ENCODE results near the gene ARHGEF10L.
A peak's percentile ranks its signal among the peaks of the same experiment; 100 is the strongest.

ARHGEF10L gene

DNA sequence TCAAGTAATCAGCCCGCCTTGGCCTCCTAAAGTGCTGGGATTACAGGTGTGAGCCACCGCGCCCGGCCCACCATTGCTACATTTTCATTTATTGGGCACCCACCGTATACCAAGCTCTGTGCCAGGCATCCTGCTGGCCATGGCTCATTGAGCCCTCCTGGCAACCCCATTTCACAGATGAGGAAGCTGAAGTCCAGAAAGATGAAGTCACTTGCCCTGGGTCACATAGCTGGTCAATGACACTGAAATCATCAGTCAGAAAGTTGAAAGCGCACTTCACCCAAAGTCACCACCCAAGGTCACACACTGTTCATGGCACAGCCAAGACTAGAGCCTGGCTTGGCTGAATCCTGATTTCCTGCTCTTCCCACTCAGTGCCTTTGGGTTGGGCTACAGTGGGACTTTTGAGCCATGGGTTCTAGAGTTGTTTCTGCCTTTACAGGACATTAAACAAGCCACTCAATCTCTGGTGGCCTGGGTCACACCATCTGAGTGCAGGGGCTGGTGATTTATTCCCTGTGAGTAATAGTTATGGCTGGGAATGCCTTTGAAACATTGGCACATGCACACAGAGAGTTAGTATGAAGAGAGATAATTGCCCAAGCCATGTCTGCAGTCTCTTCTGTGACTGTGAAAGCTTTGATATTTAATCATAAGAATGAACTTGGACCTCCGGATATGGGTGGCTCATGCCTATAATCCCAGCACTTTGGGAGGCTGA, 16.0 kb upstream of the ARHGEF10L start:
- no peak for DNase-seq

DNA sequence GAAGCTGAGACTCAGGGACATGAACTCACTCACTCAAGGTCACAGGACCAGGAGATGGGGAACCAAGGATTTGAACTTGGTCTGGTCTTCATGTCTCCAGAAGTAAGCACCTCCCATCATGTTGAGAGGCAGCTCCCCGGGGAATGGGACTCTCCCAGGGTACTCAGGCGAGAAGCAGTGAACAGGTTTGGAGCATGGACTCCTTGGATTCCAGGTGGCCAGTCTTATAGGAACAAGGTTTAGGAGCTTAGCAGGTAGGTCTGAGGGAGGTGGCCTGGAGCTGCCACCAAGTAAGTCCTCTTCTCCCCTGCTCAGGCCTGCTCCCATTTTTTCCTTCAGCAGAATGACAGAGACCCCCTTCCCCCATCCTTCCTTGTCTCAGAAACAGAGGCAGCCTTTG, 14.9 kb upstream of the ARHGEF10L start:
- DNase-seq = no peak

DNA sequence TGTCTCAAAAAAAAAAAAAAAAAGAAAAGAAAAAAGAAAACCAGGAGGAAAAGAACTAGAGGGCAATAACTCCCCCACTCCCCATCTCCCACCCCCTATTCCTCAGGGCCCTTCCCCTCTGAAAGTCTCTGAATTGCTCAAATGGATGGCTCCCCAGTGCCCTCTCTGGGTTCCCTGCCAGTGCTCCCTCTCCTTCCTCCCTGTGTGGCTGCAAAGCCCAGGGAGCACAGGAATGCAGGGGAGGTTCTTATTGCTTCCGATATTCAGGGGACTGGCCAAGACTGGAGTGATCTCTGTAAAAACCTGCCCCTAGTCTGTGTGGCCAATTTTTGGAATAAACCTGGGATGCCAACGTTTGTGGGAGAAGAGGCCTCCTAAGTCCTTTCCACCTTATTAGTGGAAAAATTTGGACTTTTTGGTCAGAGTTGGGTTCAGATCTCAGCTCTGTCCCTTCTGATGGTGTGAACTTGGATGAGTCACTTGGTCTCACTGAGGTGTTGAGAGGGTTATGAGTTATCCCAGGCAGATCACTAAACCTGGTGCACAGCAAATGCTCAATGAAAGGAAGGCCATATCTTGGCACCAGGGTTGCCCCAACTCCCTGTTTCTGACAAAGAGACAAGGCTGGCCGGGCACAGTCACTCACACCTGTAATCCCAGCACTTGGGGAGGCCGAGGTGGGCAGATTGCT, 13.4 kb upstream of the ARHGEF10L start:
- DNase-seq = no peak

DNA sequence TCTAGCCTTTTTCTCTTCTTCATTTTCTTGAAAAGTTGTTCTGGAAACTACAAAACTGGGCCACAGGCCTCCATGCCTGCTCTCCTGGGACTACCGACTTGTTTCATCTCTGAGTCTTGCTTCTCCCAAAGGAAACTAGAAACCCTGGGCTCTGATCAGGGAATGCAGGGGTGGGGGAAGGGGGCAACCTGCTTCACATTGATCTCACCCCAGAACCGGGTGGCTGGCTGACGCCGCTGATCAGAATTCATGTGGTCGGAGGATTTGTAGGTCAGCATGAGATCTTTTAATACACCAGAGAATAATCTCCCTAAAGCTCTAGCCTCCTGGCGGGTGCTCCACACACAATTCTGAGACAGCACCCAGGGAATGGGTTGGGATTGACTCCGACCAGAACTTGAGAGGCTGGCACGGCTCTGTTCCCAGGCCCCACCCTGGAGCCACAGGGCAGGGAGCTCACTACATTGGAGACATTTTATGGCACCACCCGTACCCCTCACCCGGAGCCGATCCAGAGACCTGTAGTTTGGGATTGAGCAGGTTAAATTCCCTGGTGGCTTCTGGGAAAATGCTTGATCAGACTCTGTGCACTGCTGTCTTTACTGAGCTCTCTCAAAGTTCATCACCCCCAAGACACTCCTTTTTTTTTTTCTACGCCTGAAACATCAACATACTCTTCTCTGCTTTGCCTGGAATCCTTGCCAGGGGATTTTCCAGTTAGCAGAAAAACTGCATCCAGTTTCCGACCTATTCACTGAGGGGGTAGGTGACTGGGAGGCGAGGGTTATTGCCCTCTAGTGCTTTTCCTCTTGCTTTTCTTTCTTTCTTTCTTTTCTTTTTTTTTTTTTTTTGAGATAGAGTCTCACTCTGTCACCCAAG, 12.2 kb upstream of the ARHGEF10L start:
- DNase-seq = no peak

- DNase-seq = no peak
Observed at GRCh38 chr1:17529381-17529780, 10.1 kb upstream of the ARHGEF10L start.

DNA sequence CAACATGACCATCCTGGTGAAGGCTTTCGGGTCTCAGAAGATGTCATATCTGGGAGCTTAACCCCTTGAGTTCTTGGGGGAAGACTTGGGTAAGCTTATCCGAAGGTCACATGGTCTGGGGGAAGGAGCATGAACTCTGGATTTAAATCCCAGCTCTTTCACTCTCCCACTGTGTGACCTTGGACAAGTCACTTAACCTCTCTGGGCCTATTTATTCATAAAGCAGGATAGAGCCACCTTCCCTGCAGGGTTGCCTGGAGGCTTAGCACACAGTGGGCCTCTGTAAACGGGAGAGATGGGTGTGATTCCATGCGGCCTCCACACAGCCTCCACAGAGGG, 8.2 kb upstream of the ARHGEF10L start:
- no peak for DNase-seq

GRCh38 chr1:17531682-17532487, 7.6 kb upstream of the ARHGEF10L start:
- DNase-seq = no peak

GRCh38 chr1:17533201-17533600, 6.3 kb upstream of the ARHGEF10L start:
- DNase-seq = no peak

- DNase-seq = no peak
Observed at GRCh38 chr1:17535300-17535936, 4.1 kb upstream of the ARHGEF10L start.

DNA sequence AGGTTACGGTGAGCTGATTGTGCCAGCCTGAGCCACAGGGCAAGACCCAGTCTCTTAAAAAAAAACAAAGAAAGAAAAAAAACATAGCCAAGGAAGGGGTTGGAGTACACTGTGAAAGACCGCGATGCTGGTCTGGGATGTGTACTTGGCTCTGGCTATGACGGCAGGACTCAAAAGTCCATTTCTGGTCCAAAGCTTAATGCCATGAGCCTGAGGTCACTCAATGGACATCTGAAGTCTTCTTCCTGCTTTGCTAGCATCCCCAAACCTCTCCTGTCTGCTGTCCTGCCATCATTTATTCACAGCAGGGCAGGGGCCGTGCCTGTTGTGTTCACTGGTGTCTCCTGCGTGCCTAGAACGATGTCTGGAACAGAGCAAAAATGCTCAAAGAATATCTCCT, 1.5 kb upstream of the ARHGEF10L start:
- DNase-seq = no peak

- no peak for DNase-seq
Observed at GRCh38 chr1:17538428-17539117, 925 bp upstream of the ARHGEF10L start.

DNA sequence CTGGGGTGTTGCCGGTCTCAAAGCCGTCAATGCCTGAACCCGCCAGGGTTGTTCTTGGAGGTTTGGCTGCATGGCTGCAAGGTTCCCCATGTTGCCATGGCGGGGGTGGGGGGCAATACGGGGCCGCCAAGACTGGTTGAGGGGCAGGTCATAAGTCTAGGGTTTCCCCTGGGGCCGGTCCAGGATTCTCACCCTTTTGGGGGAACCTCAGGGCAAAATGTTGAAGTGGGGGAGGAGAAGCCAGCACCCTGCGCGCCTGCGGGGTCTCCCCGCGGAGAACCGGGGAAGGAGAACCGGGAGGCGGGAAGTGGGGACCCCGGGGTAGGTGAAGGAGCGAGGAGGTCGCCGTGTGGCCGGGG, 401 bp upstream of the ARHGEF10L start:
- DNase-seq = no peak

DNA sequence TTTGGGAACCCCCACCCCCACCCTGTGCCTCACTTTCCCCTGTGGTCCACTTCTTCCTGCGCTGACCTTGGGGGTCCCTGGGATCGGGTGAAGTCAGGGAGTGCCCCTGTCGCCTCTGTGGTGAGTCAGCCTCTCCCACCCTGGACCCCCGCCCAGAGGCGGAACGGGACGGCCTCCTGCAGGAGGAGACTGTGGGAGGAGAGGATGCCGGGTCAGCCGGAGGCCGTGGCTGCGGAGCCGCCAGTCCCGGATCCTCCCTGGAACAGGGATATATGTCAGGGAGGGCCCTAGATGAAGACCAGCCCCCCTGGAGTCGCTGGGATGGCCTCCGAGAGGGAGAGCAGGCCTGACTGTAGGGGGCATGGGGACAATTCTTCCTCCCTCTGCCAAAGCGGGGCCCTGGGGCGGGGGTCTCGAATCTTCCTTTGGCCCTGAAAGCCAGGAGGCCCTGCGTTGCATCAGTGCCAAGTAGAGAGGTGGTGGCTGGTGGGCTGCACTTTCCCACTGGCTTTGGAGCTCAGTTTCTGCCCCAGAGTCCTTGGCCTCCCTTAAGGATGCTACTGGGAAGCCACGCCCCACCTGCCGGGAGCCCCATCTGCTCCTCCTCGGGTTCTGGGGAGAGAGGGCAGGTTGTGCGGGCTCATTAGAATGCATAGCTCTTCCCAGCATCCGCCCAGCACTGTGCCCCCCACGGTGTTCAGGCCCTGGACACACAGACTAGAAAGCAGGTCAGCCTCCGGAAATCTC, 930 bp downstream of the ARHGEF10L start:
- no peak for DNase-seq

DNA sequence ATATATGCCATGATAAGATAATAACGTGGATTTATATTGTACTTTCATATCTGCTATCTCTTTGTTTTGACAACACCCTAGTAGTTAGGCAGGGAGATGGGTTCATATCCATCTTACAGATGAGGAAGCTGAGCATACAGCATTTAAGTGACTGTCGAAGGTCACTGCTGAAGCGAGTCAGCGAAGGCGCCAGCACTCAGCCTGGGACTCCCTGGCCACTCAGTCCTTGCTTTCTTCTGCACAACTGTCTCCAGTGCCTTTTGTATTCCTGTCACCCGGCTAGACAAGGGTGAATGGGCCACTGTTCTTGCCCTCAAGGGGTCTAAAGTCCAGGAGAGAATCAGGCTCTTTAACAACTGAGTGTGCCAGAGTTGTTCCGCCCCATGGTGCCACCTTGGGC, 3.1 kb downstream of the ARHGEF10L start:
- no peak for DNase-seq

- DNase-seq = no peak
Observed at GRCh38 chr1:17544776-17545350, 5.4 kb downstream of the ARHGEF10L start.

DNA sequence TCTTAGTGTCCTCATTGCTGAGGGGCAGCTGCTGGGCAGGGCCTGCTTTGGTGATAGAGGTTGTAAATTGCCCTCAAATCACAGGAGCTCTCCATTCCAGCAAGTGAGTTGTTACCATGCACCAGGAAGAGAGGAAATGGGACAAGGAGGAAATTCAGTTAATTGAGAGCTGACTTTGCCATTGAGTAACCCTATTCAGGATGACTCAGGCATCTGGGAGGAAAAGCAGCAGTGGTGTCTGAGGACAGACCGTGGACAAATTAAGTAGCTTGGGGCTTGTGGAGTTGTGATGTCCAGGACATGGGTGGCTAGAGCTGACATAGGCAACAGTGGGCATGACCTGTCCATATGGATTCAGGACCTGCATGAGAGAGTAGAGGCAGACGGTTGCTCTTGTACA, 5.9 kb downstream of the ARHGEF10L start:
- no peak for DNase-seq

GRCh38 chr1:17546946-17547670, 7.6 kb downstream of the ARHGEF10L start:
- DNase-seq = no peak

DNA sequence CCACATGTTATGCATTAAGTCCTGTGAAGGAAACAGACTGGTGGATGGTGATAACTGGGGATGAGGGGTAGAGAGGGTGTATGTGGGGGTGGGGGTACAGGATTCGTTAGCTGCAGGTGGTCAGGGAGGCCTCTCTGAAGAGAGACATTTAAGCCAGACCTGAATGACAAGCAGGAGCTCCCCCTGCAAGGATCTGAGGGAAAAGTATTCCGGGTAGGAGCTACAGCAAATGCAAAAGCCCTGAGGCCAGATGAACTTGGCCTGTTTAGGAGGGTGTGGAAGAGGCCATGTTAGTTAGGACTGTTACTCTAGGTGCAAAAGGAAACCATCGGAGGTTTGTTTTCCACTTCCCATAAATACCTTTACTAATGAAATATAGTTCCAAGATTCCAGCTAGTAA, 9.9 kb downstream of the ARHGEF10L start:
- DNase-seq = no peak

DNA sequence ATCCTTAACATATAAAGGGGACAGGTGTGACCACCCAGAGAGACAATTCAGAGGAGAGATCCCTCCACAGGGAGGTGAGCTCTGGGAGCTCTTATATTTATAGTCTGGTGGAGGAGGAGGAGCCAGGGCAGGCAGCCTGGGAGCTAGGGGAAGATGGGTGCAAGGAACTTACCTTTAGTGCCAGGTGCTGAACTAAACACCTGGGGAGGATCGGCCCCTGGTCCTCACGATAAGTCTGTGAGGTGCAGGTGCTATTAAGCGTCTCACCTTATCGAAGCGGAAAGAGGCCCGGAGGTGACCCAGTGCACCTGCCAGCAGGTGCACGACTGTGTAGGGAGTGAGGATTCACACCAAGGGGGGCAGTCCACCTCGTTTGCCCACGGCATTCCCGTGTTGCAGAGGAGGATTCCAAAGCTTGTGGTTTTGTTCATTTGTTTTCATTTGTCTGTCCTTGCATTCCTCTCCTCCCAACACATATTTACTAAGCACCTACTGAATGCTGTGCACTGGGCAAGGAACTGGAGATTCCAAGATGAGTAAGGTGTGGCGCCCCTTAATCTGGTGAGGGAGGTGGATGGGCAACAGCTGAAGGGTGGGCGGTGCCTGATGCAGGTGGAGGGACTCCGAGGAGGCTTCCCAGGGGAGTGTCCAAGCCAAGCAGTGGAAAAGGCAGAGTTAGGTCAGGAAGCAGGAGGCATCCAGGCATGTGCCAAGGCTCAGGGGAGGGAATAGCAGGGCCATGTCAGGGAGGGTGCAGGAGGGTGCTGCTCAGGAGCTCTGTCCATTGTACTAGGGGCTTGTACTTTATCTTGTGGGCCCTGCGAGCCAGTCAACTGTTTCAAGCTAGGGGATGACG, 11.5 kb downstream of the ARHGEF10L start:
- peak; percentile 22 to 64 for DNase-seq

Data from NCI-H187 (cell line).